K562 (cell line): ENCODE data around the gene SLC7A5. TPM values are rescaled to one million over a fixed set of nuclear protein-coding genes. Genes with fewer than 3 reads are reported as not detected.
A peak's percentile ranks its signal among the peaks of the same experiment; 100 is the strongest.
"Not testable (repeated sequence)": the region's sequence is repeated elsewhere in the genome, so short reads cannot be mapped to it uniquely, and the experiment has no call there.

Experiments used
- ATAC-seq: fragments of 200-7000 bp; cut with Tn5 transposase; 3 replicates; pipeline ENCODE4 v1.9.1; 2020; ENCODE audit warnings: moderate library complexity
- BruUV-seq: library from RNA; stranded (reverse); fragments of 400-500 nt; replicated peaks from 2 replicates; lab custom pipeline; 2021; lab: Mats Ljungman, UMichigan
- CTCF ChIA-PET: fragments of 300-600 bp; formaldehyde crosslinking; extraction: SDS; loops from one replicate; lab custom pipeline; 2021; ENCODE audit warnings: low intra/inter-chr PET ratio; lab: Yijun Ruan, JAX
- POLR2A ChIA-PET: fragments of 300-600, 350-650 bp; sonication (Branson Sonifier 250); formaldehyde crosslinking; extraction: SDS; loops from one replicate; lab custom pipeline; 2021; ENCODE audit warnings: antibody characterized with exemption, inconsistent platforms; lab: Yijun Ruan, JAX
- DNase-seq, 4 experiments: peaks; one replicate each; pipeline versions ENCODE4 v3.0.0 to v3.0.0-alpha.2; 2011 to 2018; ENCODE audit warnings: low spot score in 3 of 4, mixed read lengths in 3 of 4; ENCODE audit errors: extremely low read depth in 1 of 4
- FAIRE-seq: peaks from 2 replicates; lab custom pipeline; 2011; peaks lifted over from hg19 to GRCh38; lab: Jason Lieb, UNC
- H2AFZ ChIP-seq: 2 replicates; pipeline ENCODE4 v1.6.0; 2011; ENCODE audit warnings: low read depth, low read length, control low read depth, inconsistent platforms
- H3K27ac ChIP-seq: fragments of 200-600 bp; 3 replicates; pipeline ENCODE4 v1.8.0; 2011; ENCODE audit warnings: low read depth, mild to moderate bottlenecking, control low read depth, inconsistent platforms, low read length, moderate library complexity, mixed read lengths; ENCODE audit errors: extremely low read depth
- H3K27me3 ChIP-seq, 2 experiments: fragments of 300-600 bp in 1 of 2; 2 replicates in 1 of 2; 3 replicates in 1 of 2; pipeline versions ENCODE4 v1.6.0 to v1.8.0; 2011; ENCODE audit warnings: inconsistent platforms in 2 of 2, low read length in 2 of 2, mild to moderate bottlenecking in 1 of 2, mixed read lengths in 1 of 2, moderate library complexity in 1 of 2; ENCODE audit not compliant: control insufficient read depth in 2 of 2, insufficient read depth in 2 of 2
- H3K36me3 ChIP-seq: fragments of 300-600 bp; 3 replicates; pipeline ENCODE4 v1.8.0; 2011; ENCODE audit warnings: mild to moderate bottlenecking, low read length, inconsistent platforms; ENCODE audit not compliant: control insufficient read depth, insufficient read depth
- H3K4me1 ChIP-seq, 2 experiments: fragments of 200-600 bp in 1 of 2; replicated peaks in 1 of 2; 2 replicates in 1 of 2; 3 replicates in 1 of 2; pipeline versions ENCODE4 v1.5.1 to v1.8.0; 2011; ENCODE audit warnings: inconsistent platforms in 2 of 2, low read length in 2 of 2, mild to moderate bottlenecking in 1 of 2, mixed read lengths in 1 of 2, moderate library complexity in 1 of 2; ENCODE audit not compliant: control insufficient read depth in 2 of 2, insufficient read depth in 2 of 2
- H3K4me2 ChIP-seq: 2 replicates; pipeline ENCODE4 v1.6.1; 2011; ENCODE audit warnings: low read length, control low read depth, inconsistent platforms, mixed read lengths; ENCODE audit not compliant: insufficient read depth
- H3K4me3 ChIP-seq: fragments of 200-600 bp; sonication (generic), shearing (Covaris generic); 2 replicates; pipeline ENCODE4 v1.5.1; 2016; ENCODE audit warnings: control low read depth, inconsistent platforms
- H3K79me2 ChIP-seq: fragments of 200-600 bp; 3 replicates; pipeline ENCODE4 v1.8.0; 2011; ENCODE audit warnings: low read length, inconsistent platforms; ENCODE audit not compliant: control insufficient read depth, insufficient read depth
- H3K9ac ChIP-seq, 2 experiments: 2 replicates each; pipeline versions ENCODE4 v1.6.0 to v1.6.1; 2011; ENCODE audit warnings: low read depth in 2 of 2, low read length in 2 of 2, control low read depth in 1 of 2, inconsistent platforms in 1 of 2, mild to moderate bottlenecking in 1 of 2, mixed read lengths in 1 of 2; ENCODE audit not compliant: insufficient read depth in 1 of 2
- H3K9me1 ChIP-seq: one replicate; pipeline ENCODE4 v1.6.0; 2011; ENCODE audit warnings: inconsistent platforms, mild to moderate bottlenecking, low read length, moderate library complexity; ENCODE audit not compliant: control insufficient read depth, insufficient read depth
- H3K9me3 ChIP-seq: replicated peaks from 2 replicates; pipeline ENCODE4 v1.5.1; 2011; ENCODE audit warnings: low read depth, low read length, inconsistent platforms; ENCODE audit not compliant: control insufficient read depth, insufficient read depth
- H4K20me1 ChIP-seq: replicated peaks from 2 replicates; pipeline ENCODE4 v1.6.1; 2011; ENCODE audit warnings: low read length, inconsistent platforms, mixed read lengths; ENCODE audit not compliant: control insufficient read depth, insufficient read depth
- CEBPG ChIP-seq, 3 experiments: fragments of 200-800 bp in 1 of 3; sonication (Bioruptor generic) in 1 of 3; sonication (generic) in 1 of 3; formaldehyde crosslinking in 1 of 3; IDR thresholded peaks in 2 of 3; conservative IDR thresholded peaks in 1 of 3; 2 replicates each; pipeline versions ENCODE4 v1.6.1 to v1.8.0; 2016 to 2022; ENCODE audit warnings: missing compliant biosample characterization in 2 of 3, missing genetic modification characterization in 2 of 3, mild to moderate bottlenecking in 1 of 3, missing genetic modification reagents in 1 of 3
- CHD1 ChIP-seq: fragments of 200-600 bp; sonication (generic); IDR thresholded peaks from one replicate; pipeline ENCODE4 v1.6.1; 2012; ENCODE audit warnings: mild to moderate bottlenecking, moderate library complexity, low read length, inconsistent platforms
- GABPB1 ChIP-seq: sonication (generic); formaldehyde crosslinking; IDR thresholded peaks from 2 replicates; pipeline ENCODE4 v1.8.0; 2022; ENCODE audit warnings: mild to moderate bottlenecking, missing genetic modification reagents
- HDAC1 ChIP-seq, 2 experiments: fragments of 450-650 bp; IDR thresholded peaks; 2 replicates each; pipeline ENCODE4 v1.6.1; 2016 to 2017; ENCODE audit warnings: inconsistent platforms in 1 of 2, mild to moderate bottlenecking in 1 of 2, moderate library complexity in 1 of 2
- HDAC2 ChIP-seq: fragments of 450-650 bp; IDR thresholded peaks from 2 replicates; pipeline ENCODE4 v1.6.1; 2016; ENCODE audit warnings: mild to moderate bottlenecking
- MYC ChIP-seq, 2 experiments: fragments of 250-450 bp in 1 of 2; sonication (Bioruptor Pico) in 1 of 2; IDR thresholded peaks; 2 replicates each; pipeline versions ENCODE4 v1.5.1 to v1.6.1; 2012 to 2021; ENCODE audit warnings: low read depth in 2 of 2, borderline replicate concordance in 1 of 2, improper control_type of control experiment in 1 of 2, low read length in 1 of 2, mild to moderate bottlenecking in 1 of 2, moderate library complexity in 1 of 2
- SIN3A ChIP-seq, 2 experiments: fragments of 150-350 bp in 1 of 2; IDR thresholded peaks; 2 replicates each; pipeline ENCODE4 v1.6.1; 2011 to 2016; ENCODE audit warnings: borderline replicate concordance in 2 of 2, low read depth in 2 of 2, low read length in 2 of 2, mild to moderate bottlenecking in 2 of 2, moderate library complexity in 2 of 2; ENCODE audit not compliant: control insufficient read depth in 1 of 2
- SP1 ChIP-seq: sonication (generic); formaldehyde crosslinking; IDR thresholded peaks from 2 replicates; pipeline ENCODE4 v1.8.1; 2022; ENCODE audit warnings: mild to moderate bottlenecking, missing genetic modification reagents
- WGBS: fragments of 100-300 bp; shearing (Covaris generic); methylation state at CpG from one replicate; pipeline ENCODE4 v1.1.6; 2016; ENCODE audit warnings: low coverage, mixed read lengths; ENCODE audit not compliant: insufficient coverage; ENCODE audit errors: missing lambda C conversion rate; 5-methylcytosine and 5-hydroxymethylcytosine counted together
- in situ Hi-C: fragments of 300-500 bp; cut with MboI; formaldehyde crosslinking; loops from 4 replicates; pipeline ENCODE4 v1.15.0; 2018; ENCODE audit warnings: inconsistent platforms, mixed read lengths
- intact Hi-C: fragments of 100-400 bp; cut with micrococcal nuclease; formaldehyde crosslinking; loops from 2 replicates; pipeline ENCODE4 v1.14.2; 2022
- polyA plus RNA-seq, 8 experiments: library from polyadenylated mRNA; depleted of rRNA in 4 of 8; stranded (reverse) in 5 of 8; unstranded in 3 of 8; fragments of >200 nt; fragmentation: Nextera tagmentation in 2 of 8; fragmentation: Illumina TruSeq in 1 of 8; extraction: Ambion mirVana in 2 of 8; extraction: Trizol in 1 of 8; gene quantifications; 2 replicates each; pipeline versions ENCODE4 v1.2.1 to v1.2.3, GENCODE V29; 2011 to 2014; ENCODE audit warnings: inconsistent platforms in 1 of 8, missing spikeins in 1 of 8
- total RNA-seq, 7 experiments: library from RNA; depleted of rRNA in 6 of 7; stranded (reverse); fragments of >200 nt in 6 of 7; fragmentation: Illumina TruSeq in 2 of 7; extraction: Trizol in 2 of 7; gene quantifications; 2 replicates each; pipeline versions ENCODE4 v1.2.1 to v1.2.3, GENCODE V29; 2011 to 2021; ENCODE audit warnings: low replicate concordance in 1 of 7
- TF ChIP-seq, protein P1 (sequence below): fragments of 450-650 bp; IDR thresholded peaks from 2 replicates; pipeline ENCODE4 v1.6.1; 2016; ENCODE audit warnings: borderline replicate concordance
- TF ChIP-seq, protein P2 (sequence below): sonication (generic); formaldehyde crosslinking; IDR thresholded peaks from 2 replicates; pipeline ENCODE4 v1.8.0; 2022; ENCODE audit warnings: missing genetic modification reagents, mild to moderate bottlenecking, moderate library complexity, borderline replicate concordance
- TF ChIP-seq, protein P3 (sequence below): fragments of 450-650 bp; formaldehyde crosslinking; IDR thresholded peaks from 2 replicates; pipeline ENCODE4 v1.4.0; 2022; ENCODE audit warnings: missing genetic modification characterization
- TF ChIP-seq, protein P4 (sequence below): sonication (generic); formaldehyde crosslinking; IDR thresholded peaks from 2 replicates; pipeline ENCODE4 v1.9.0; 2022; ENCODE audit warnings: mild to moderate bottlenecking, missing genetic modification reagents

The SLC7A5 gene
- total and polyA plus RNA-seq, 9 of the 15 experiments (the other 6 are each of a cell fraction or from before 2014, with no cell fraction given), result 1.9 to 220 (median 18.6) TPM

GRCh38 chr16:87868254-87869029 is 865 bp downstream of the SLC7A5 start:
- Histone ChIP-seq H3K79me2 (peaks cover 54% of the 10 kb centered on the region), H3K27ac (peak overlapping the region; percentile 67), H3K9ac (peak overlapping the region; percentile 74 to 95), H3K36me3 (peaks cover 26% of the 10 kb centered on the region; the same call in 2 of the 3 replicates), H3K4me2 (peak overlapping the region; percentile 88), H3K4me1 (peaks cover 28 to 33% of the 10 kb centered on the region in 2 experiments), H4K20me1 (peaks cover 24% of the 10 kb centered on the region), H3K4me3 (peak overlapping the region; percentile 74)
- 1% methylated on average over 31 of the region's 37 CpGs for WGBS
- H3K9me1 ChIP-seq; FAIRE-seq; H3K9me3 ChIP-seq; intact Hi-C loops; H2AFZ ChIP-seq; H3K27me3 ChIP-seq; CTCF ChIA-PET; in situ Hi-C loops; TF ChIP-seq CEBPG (tag; conservative IDR thresholded peaks at IDR 0.05 in 1 of 2, IDR thresholded peaks at IDR 0.05 in 1 of 2): not testable (repeated sequence)
- POLR2A ChIA-PET, result interaction anchor here (0.5 to 6.8 kb wide), 7 partner anchors 9 to 99 kb away, joined by 3 to 70 read pairs (median 6); no protein-coding TSS in a partner anchor
- TSS peak; percentile 64 for BruUV-seq
- peak in 3 of 4 experiments; percentile 10 to 44 (median 11) for DNase-seq
- peak; percentile 7 for ATAC-seq
- TF ChIP-seq, protein P1, sequence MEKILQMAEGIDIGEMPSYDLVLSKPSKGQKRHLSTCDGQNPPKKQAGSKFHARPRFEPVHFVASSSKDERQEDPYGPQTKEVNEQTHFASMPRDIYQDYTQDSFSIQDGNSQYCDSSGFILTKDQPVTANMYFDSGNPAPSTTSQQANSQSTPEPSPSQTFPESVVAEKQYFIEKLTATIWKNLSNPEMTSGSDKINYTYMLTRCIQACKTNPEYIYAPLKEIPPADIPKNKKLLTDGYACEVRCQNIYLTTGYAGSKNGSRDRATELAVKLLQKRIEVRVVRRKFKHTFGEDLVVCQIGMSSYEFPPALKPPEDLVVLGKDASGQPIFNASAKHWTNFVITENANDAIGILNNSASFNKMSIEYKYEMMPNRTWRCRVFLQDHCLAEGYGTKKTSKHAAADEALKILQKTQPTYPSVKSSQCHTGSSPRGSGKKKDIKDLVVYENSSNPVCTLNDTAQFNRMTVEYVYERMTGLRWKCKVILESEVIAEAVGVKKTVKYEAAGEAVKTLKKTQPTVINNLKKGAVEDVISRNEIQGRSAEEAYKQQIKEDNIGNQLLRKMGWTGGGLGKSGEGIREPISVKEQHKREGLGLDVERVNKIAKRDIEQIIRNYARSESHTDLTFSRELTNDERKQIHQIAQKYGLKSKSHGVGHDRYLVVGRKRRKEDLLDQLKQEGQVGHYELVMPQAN, result peak; percentile 77; the same call in 1 of the 2 replicates
- TF ChIP-seq HDAC1 (IDR thresholded peaks at IDR 0.05) (peak in 1 of 2 experiments; percentile 86; a peak in 2 of 4 replicates), CHD1 (peak; percentile 46), SIN3A (IDR thresholded peaks at IDR 0.05; ENCODE audit: borderline replicate concordance in 2 of 2, control insufficient read depth in 1 of 2, low read depth in 2 of 2, low read length in 2 of 2) (peak in 1 of 2 experiments; percentile 24; a peak in 1 of 4 replicates), CEBPG (CRISPR knock-in tag; IDR thresholded peaks at IDR 0.05) (peak; percentile 87; the same call in 1 of the 2 replicates), HDAC2 (0 out of 2 replicates have a peak, but pooled peaks have one; percentile 30), GABPB1 (peak; percentile 38; the same call in 1 of the 2 replicates), SP1 (peak; percentile 25; the same call in 1 of the 2 replicates), MYC (IDR thresholded peaks at IDR 0.05; ENCODE audit: low read depth, low read length) (peak; percentile 66), MYC (CRISPR knock-in tag; IDR thresholded peaks at IDR 0.05; ENCODE audit: borderline replicate concordance, low read depth) (0 out of 2 replicates have a peak, but pooled peaks have one; percentile 56)
- TF ChIP-seq, protein P2, sequence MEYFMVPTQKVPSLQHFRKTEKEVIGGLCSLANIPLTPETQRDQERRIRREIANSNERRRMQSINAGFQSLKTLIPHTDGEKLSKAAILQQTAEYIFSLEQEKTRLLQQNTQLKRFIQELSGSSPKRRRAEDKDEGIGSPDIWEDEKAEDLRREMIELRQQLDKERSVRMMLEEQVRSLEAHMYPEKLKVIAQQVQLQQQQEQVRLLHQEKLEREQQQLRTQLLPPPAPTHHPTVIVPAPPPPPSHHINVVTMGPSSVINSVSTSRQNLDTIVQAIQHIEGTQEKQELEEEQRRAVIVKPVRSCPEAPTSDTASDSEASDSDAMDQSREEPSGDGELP (CRISPR knock-in tag), result peak; percentile 40; the same call in 1 of the 2 replicates
- TF ChIP-seq, protein P3, sequence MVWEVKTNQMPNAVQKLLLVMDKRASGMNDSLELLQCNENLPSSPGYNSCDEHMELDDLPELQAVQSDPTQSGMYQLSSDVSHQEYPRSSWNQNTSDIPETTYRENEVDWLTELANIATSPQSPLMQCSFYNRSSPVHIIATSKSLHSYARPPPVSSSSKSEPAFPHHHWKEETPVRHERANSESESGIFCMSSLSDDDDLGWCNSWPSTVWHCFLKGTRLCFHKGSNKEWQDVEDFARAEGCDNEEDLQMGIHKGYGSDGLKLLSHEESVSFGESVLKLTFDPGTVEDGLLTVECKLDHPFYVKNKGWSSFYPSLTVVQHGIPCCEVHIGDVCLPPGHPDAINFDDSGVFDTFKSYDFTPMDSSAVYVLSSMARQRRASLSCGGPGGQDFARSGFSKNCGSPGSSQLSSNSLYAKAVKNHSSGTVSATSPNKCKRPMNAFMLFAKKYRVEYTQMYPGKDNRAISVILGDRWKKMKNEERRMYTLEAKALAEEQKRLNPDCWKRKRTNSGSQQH (CRISPR knock-in tag), result peak; percentile 94
- TF ChIP-seq, protein P4, sequence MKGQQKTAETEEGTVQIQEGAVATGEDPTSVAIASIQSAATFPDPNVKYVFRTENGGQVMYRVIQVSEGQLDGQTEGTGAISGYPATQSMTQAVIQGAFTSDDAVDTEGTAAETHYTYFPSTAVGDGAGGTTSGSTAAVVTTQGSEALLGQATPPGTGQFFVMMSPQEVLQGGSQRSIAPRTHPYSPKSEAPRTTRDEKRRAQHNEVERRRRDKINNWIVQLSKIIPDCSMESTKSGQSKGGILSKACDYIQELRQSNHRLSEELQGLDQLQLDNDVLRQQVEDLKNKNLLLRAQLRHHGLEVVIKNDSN (CRISPR knock-in tag), result peak; percentile 60
